Jurkat, Clone E6-1 (cell line): ENCODE results near the gene SFSWAP.
"Not testable (repeated sequence)": the region's sequence is repeated elsewhere in the genome, so short reads cannot be mapped to it uniquely, and the experiment has no call there.

Source experiments
- DNase-seq: peaks from one replicate; pipeline ENCODE4 v3.0.0-alpha.2; 2011; ENCODE audit warnings: low read depth, low spot score
- H3K4me3 ChIP-seq: 2 replicates; pipeline ENCODE4 v1.5.1; 2011; ENCODE audit warnings: mild to moderate bottlenecking, low read length, control low read depth, moderate library complexity

The SFSWAP gene

GRCh38 chr12:131732996-131733615 lies 22.2 kb downstream of the SFSWAP start:
- no peak overlapping the region for H3K4me3 ChIP-seq

GRCh38 chr12:131733874-131734273 lies 23.0 kb downstream of the SFSWAP start:
- no peak for DNase-seq
- H3K4me3 ChIP-seq = no peak overlapping the region

More at GRCh38 chr12:131732996-131733615, 22.2 kb downstream of the SFSWAP start:
- DNase-seq = no peak

GRCh38 chr12:131734336-131735152 lies 23.7 kb downstream of the SFSWAP start:
- no peak overlapping the region for H3K4me3 ChIP-seq
- DNase-seq = no peak

- no peak overlapping the region for H3K4me3 ChIP-seq
- no peak for DNase-seq
Observed at GRCh38 chr12:131735153-131735456, 24.2 kb downstream of the SFSWAP start.

GRCh38 chr12:131735476-131736445 lies 24.9 kb downstream of the SFSWAP start:
- no peak for DNase-seq
- no peak overlapping the region for H3K4me3 ChIP-seq

GRCh38 chr12:131736446-131737149 lies 25.7 kb downstream of the SFSWAP start:
- no peak for DNase-seq
- no peak overlapping the region for H3K4me3 ChIP-seq

- H3K4me3 ChIP-seq = no peak overlapping the region
- no peak for DNase-seq
Observed at GRCh38 chr12:131737150-131737827, 26.4 kb downstream of the SFSWAP start.

GRCh38 chr12:131738196-131738595 lies 27.3 kb downstream of the SFSWAP start:
- no peak overlapping the region for H3K4me3 ChIP-seq
- no peak for DNase-seq

GRCh38 chr12:131740626-131741025 lies 29.7 kb downstream of the SFSWAP start:
- H3K4me3 ChIP-seq = no peak overlapping the region
- DNase-seq = no peak

GRCh38 chr12:131742761-131743160 lies 31.9 kb downstream of the SFSWAP start:
- H3K4me3 ChIP-seq, DNase-seq: not testable (repeated sequence)

GRCh38 chr12:131743410-131743809 lies 32.5 kb downstream of the SFSWAP start:
- H3K4me3 ChIP-seq = not testable (repeated sequence)

GRCh38 chr12:131743880-131744279 lies 33.0 kb downstream of the SFSWAP start:
- not testable (repeated sequence) for H3K4me3 ChIP-seq

More at GRCh38 chr12:131743410-131743809, 32.5 kb downstream of the SFSWAP start:
- not testable (repeated sequence) for DNase-seq

GRCh38 chr12:131744675-131745074 lies 33.8 kb downstream of the SFSWAP start:
- DNase-seq, H3K4me3 ChIP-seq: not testable (repeated sequence)

More at GRCh38 chr12:131743880-131744279, 33.0 kb downstream of the SFSWAP start:
- not testable (repeated sequence) for DNase-seq

GRCh38 chr12:131745706-131746105 lies 34.8 kb downstream of the SFSWAP start:
- DNase-seq = no peak
- H3K4me3 ChIP-seq = no peak overlapping the region

GRCh38 chr12:131747276-131748177 lies 36.6 kb downstream of the SFSWAP start:
- DNase-seq = no peak
- no peak overlapping the region for H3K4me3 ChIP-seq

- H3K4me3 ChIP-seq = no peak overlapping the region
- no peak for DNase-seq
Observed at GRCh38 chr12:131749618-131750315, 38.9 kb downstream of the SFSWAP start.

- DNase-seq = no peak
- H3K4me3 ChIP-seq = no peak overlapping the region
Observed at GRCh38 chr12:131751335-131751734, 40.4 kb downstream of the SFSWAP start.
